IMR-90 (cell line): ENCODE data around the gene PRDM2. TPM values are rescaled to one million over a fixed set of nuclear protein-coding genes. Genes with fewer than 3 reads are reported as not detected.

Experiments used
- ATAC-seq: fragments of 200-7000 bp; cut with Tn5 transposase; 2 replicates; pipeline ENCODE4 v1.9.1; 2020; ENCODE audit warnings: low read depth, mild to moderate bottlenecking, moderate library complexity
- BruUV-seq: library from RNA; stranded (reverse); fragments of 400-500 nt; replicated peaks from 2 replicates; lab custom pipeline; 2021; lab: Mats Ljungman, UMichigan
- CTCF ChIA-PET: fragments of 300-600 bp; formaldehyde crosslinking; extraction: SDS; loops from one replicate; lab custom pipeline; 2021; ENCODE audit warnings: antibody characterized with exemption; lab: Yijun Ruan, JAX
- POLR2A ChIA-PET: fragments of 300-600 bp; sonication (Branson Sonifier 250); formaldehyde crosslinking; loops from one replicate; lab custom pipeline; 2022; ENCODE audit warnings: antibody characterized with exemption; ENCODE audit not compliant: unreplicated experiment; lab: Charles Lee
- DNase-seq: peaks from one replicate; pipeline ENCODE4 v3.0.0; 2013
- H2AFZ ChIP-seq: replicated peaks from 2 replicates; pipeline ENCODE3; 2013; ENCODE audit warnings: low read length, mild to moderate bottlenecking; ENCODE audit not compliant: poor library complexity
- H2AK5ac ChIP-seq: 2 replicates; pipeline ENCODE4 v1.6.1; 2013; ENCODE audit warnings: low read depth, low read length, inconsistent platforms
- H2AK9ac ChIP-seq: replicated peaks from 2 replicates; pipeline ENCODE3; 2013; ENCODE audit warnings: mild to moderate bottlenecking, low read depth, low read length, moderate library complexity; ENCODE audit not compliant: poor library complexity
- H2BK120ac ChIP-seq: 2 replicates; pipeline ENCODE4 v1.6.1; 2013; ENCODE audit warnings: low read depth, low read length, inconsistent platforms
- H2BK15ac ChIP-seq: 3 replicates; pipeline ENCODE4 v1.6.1; 2013; ENCODE audit warnings: low read depth, low read length, inconsistent platforms
- H2BK20ac ChIP-seq: 2 replicates; pipeline ENCODE4 v1.6.1; 2013; ENCODE audit warnings: low read depth, mild to moderate bottlenecking, inconsistent platforms, low read length, moderate library complexity
- H2BK5ac ChIP-seq: 2 replicates; pipeline ENCODE4 v1.6.1; 2013; ENCODE audit warnings: mild to moderate bottlenecking, low read depth, low read length, inconsistent platforms; ENCODE audit not compliant: poor library complexity, severe bottlenecking
- H3K14ac ChIP-seq: replicated peaks from 2 replicates; pipeline ENCODE4 v1.6.1; 2013; ENCODE audit warnings: low read depth, low read length, inconsistent platforms
- H3K18ac ChIP-seq: 2 replicates; pipeline ENCODE4 v1.6.1; 2013; ENCODE audit warnings: low read depth, low read length, control low read depth
- H3K23ac ChIP-seq: 2 replicates; pipeline ENCODE4 v1.6.1; 2013; ENCODE audit warnings: low read depth, low read length, inconsistent platforms
- H3K27ac ChIP-seq: 2 replicates; pipeline ENCODE4 v1.5.1; 2013; ENCODE audit warnings: mild to moderate bottlenecking, control low read depth, low read length; ENCODE audit not compliant: insufficient read depth
- H3K27me3 ChIP-seq: 2 replicates; pipeline ENCODE4 v1.6.1; 2013; ENCODE audit warnings: low read length; ENCODE audit not compliant: control insufficient read depth, insufficient read depth
- H3K36me3 ChIP-seq: 2 replicates; pipeline ENCODE4 v1.6.1; 2013; ENCODE audit warnings: low read length, mixed read lengths; ENCODE audit not compliant: control insufficient read depth, insufficient read depth
- H3K4ac ChIP-seq: 2 replicates; pipeline ENCODE4 v1.6.1; 2013; ENCODE audit warnings: low read depth, low read length, inconsistent platforms
- H3K4me1 ChIP-seq: 2 replicates; pipeline ENCODE4 v1.6.1; 2013; ENCODE audit warnings: low read length, mixed read lengths; ENCODE audit not compliant: control insufficient read depth, insufficient read depth
- H3K4me2 ChIP-seq: 2 replicates; pipeline ENCODE4 v1.6.1; 2013; ENCODE audit warnings: low read depth, mild to moderate bottlenecking, control low read depth, low read length, moderate library complexity
- H3K4me3 ChIP-seq: 2 replicates; pipeline ENCODE4 v1.5.1; 2013; ENCODE audit warnings: low read depth, mild to moderate bottlenecking, control low read depth, low read length, moderate library complexity; ENCODE audit not compliant: insufficient read depth
- H3K56ac ChIP-seq: 2 replicates; pipeline ENCODE4 v1.6.1; 2013; ENCODE audit warnings: low read length, inconsistent platforms; ENCODE audit not compliant: insufficient read depth; ENCODE audit errors: extremely low read depth
- H3K79me1 ChIP-seq, 2 experiments: 2 replicates each; pipeline ENCODE4 v1.6.1; 2013; ENCODE audit warnings: low read length in 2 of 2, inconsistent platforms in 1 of 2, low read depth in 1 of 2
- H3K9ac ChIP-seq: 2 replicates; pipeline ENCODE4 v1.6.1; 2013; ENCODE audit warnings: low read depth, low read length, control low read depth
- H3K9me1 ChIP-seq: 2 replicates; pipeline ENCODE4 v1.6.1; 2013; ENCODE audit warnings: low read length, inconsistent platforms; ENCODE audit not compliant: insufficient read depth
- H3K9me3 ChIP-seq: 2 replicates; pipeline ENCODE4 v1.6.1; 2013; ENCODE audit warnings: low read length; ENCODE audit not compliant: control insufficient read depth, insufficient read depth
- H4K20me1 ChIP-seq: 2 replicates; pipeline ENCODE4 v1.6.1; 2013; ENCODE audit warnings: low read length, inconsistent platforms; ENCODE audit not compliant: insufficient read depth
- H4K5ac ChIP-seq: 2 replicates; pipeline ENCODE4 v1.6.1; 2013; ENCODE audit warnings: mild to moderate bottlenecking, low read depth, low read length, control low read depth
- H4K8ac ChIP-seq, 2 experiments: 2 replicates each; pipeline ENCODE4 v1.6.1; 2013; ENCODE audit warnings: low read depth in 2 of 2, low read length in 2 of 2, control low read depth in 1 of 2, inconsistent platforms in 1 of 2
- H4K91ac ChIP-seq: 2 replicates; pipeline ENCODE4 v1.6.1; 2013; ENCODE audit warnings: low read depth, low read length, inconsistent platforms; ENCODE audit not compliant: insufficient read depth
- BHLHE40 ChIP-seq: fragments of 150-350 bp; IDR thresholded peaks from 2 replicates; pipeline ENCODE4 v1.6.1; 2016; ENCODE audit warnings: mild to moderate bottlenecking, low read depth, low read length
- CEBPB ChIP-seq: IDR thresholded peaks from 2 replicates; pipeline ENCODE4 v1.6.1; 2012; ENCODE audit warnings: low read depth, low read length, improper control_type of control experiment
- CTCF ChIP-seq: conservative IDR thresholded peaks from 2 replicates; pipeline ENCODE4 v1.5.1; 2012; ENCODE audit warnings: mild to moderate bottlenecking, low read depth, low read length, improper control_type of control experiment
- ELK1 ChIP-seq: fragments of 150-350 bp; IDR thresholded peaks from 2 replicates; pipeline ENCODE4 v1.6.1; 2016; ENCODE audit warnings: low read depth, mild to moderate bottlenecking, low read length, moderate library complexity, borderline replicate concordance
- MAZ ChIP-seq: IDR thresholded peaks from 2 replicates; pipeline ENCODE4 v1.6.1; 2012; ENCODE audit warnings: low read depth, mild to moderate bottlenecking, low read length, improper control_type of control experiment, moderate library complexity, borderline replicate concordance
- POLR2A ChIP-seq: IDR thresholded peaks from 2 replicates; pipeline ENCODE4 v1.6.1; 2012; ENCODE audit warnings: mild to moderate bottlenecking, low read depth, low read length
- RCOR1 ChIP-seq: IDR thresholded peaks from 2 replicates; pipeline ENCODE4 v1.6.1; 2012; ENCODE audit warnings: mild to moderate bottlenecking, low read length, improper control_type of control experiment; ENCODE audit not compliant: insufficient replicate concordance
- SMC3 ChIP-seq: fragments of 150-350 bp; IDR thresholded peaks from 2 replicates; pipeline ENCODE4 v1.6.1; 2016; ENCODE audit warnings: low read depth, mild to moderate bottlenecking, antibody characterized with exemption, low read length, moderate library complexity
- USF2 ChIP-seq: fragments of 150-350 bp; IDR thresholded peaks from 2 replicates; pipeline ENCODE4 v1.6.1; 2017; ENCODE audit warnings: mild to moderate bottlenecking, antibody characterized with exemption, low read length, low read depth
- WGBS, 2 experiments: methylation state at CpG; one replicate each; pipeline versions ENCODE4 v1.1.5 to v1.1.7; 2013; ENCODE audit warnings: missing lambda C conversion rate in 2 of 2; ENCODE audit not compliant: insufficient read length in 1 of 2; ENCODE audit errors: extremely low coverage in 2 of 2; 5-methylcytosine and 5-hydroxymethylcytosine counted together
- dilution Hi-C: fragments of 300-500 bp; cut with HindIII; formaldehyde crosslinking; loops from one replicate; pipeline ENCODE4 v1.14.3; 2018; ENCODE audit warnings: low sequenced_read_pairs; ENCODE audit not compliant: unreplicated experiment
- in situ Hi-C: fragments of 300-500 bp; cut with MboI; formaldehyde crosslinking; loops from 3 replicates; pipeline ENCODE4 v1.14.3; 2019; ENCODE audit warnings: low sequenced_read_pairs, inconsistent platforms, mixed read lengths
- intact Hi-C: fragments of 100-400 bp; cut with micrococcal nuclease; formaldehyde crosslinking; loops from 2 replicates; pipeline ENCODE4 v1.10.0; 2022
- polyA plus RNA-seq, 3 experiments: library from polyadenylated mRNA; depleted of rRNA; stranded (reverse); fragments of >200 nt; gene quantifications; 2 replicates each; pipeline ENCODE4 v1.2.3, GENCODE V29; 2012; ENCODE audit warnings: low replicate concordance in 1 of 3
- total RNA-seq: library from RNA; depleted of rRNA; stranded (reverse); fragments of >200 nt; gene quantifications from 2 replicates; pipeline ENCODE4 v1.2.3, GENCODE V29; 2012

PRDM2 gene
- total and polyA plus RNA-seq, 2 of the 4 experiments (the other 2 are of a cell fraction), result 3.4 to 8.9 TPM

- no peak overlapping the region for H4K5ac ChIP-seq
- no TSS peak for BruUV-seq
- H4K20me1 ChIP-seq, result no peaks in the 10 kb centered on the region; the same call in 1 of the 2 replicates
- H3K27me3 ChIP-seq, result no peaks in the 10 kb centered on the region
- POLR2A ChIA-PET, result no interaction called here
- H4K91ac ChIP-seq, result no peak overlapping the region
- intact Hi-C loops, result loop anchor here (2.0 kb wide), 1 partner anchor 151 kb away; no protein-coding TSS in a partner anchor
- H3K36me3 ChIP-seq, result no peaks in the 10 kb centered on the region
- no peak overlapping the region for H3K27ac ChIP-seq
- DNase-seq, result peak; percentile 7
- dilution Hi-C loops, result no loop called here
- no peak overlapping the region for H2BK120ac ChIP-seq
- no peak overlapping the region for H3K4ac ChIP-seq
- no peak overlapping the region for H2AFZ ChIP-seq
- 90% methylated on average over 9 of the region's 15 CpGs; no CpG with 5 or more reads in 1 of the 2 experiments for WGBS, 2 experiments
- CTCF ChIA-PET, result no interaction called here
- no peak overlapping the region for H3K4me3 ChIP-seq
- H2AK5ac ChIP-seq, result no peak overlapping the region
- no peaks in the 10 kb centered on the region for H3K79me1 ChIP-seq
- H4K8ac ChIP-seq, result no peak overlapping the region
- H3K18ac ChIP-seq, result no peak overlapping the region
- no peak overlapping the region for H3K56ac ChIP-seq
- no peak overlapping the region for H3K23ac ChIP-seq
- H2AK9ac ChIP-seq, result no peak overlapping the region
- H3K9me1 ChIP-seq, result no peaks in the 10 kb centered on the region
- no peak overlapping the region for H3K9ac ChIP-seq
- no peak overlapping the region for H3K14ac ChIP-seq
- no peak overlapping the region for H3K4me2 ChIP-seq
- no peak for TF ChIP-seq SMC3
- no peak for TF ChIP-seq ELK1
- no peak for TF ChIP-seq CEBPB
- TF ChIP-seq BHLHE40, result no peak
- TF ChIP-seq RCOR1, result no peak
- no peak for TF ChIP-seq USF2
- no peak for TF ChIP-seq MAZ
- no peak for TF ChIP-seq POLR2A
- no peak for TF ChIP-seq CTCF
- H2BK5ac ChIP-seq, result no peak overlapping the region
- no peaks in the 10 kb centered on the region for H3K4me1 ChIP-seq
- H3K9me3 ChIP-seq, result no peaks in the 10 kb centered on the region
- in situ Hi-C loops, result loop anchor here (5.0 to 10.0 kb wide), 2 partner anchors 52 to 115 kb away; no protein-coding TSS in a partner anchor
- H2BK15ac ChIP-seq, result no peak overlapping the region
- H2BK20ac ChIP-seq, result no peak overlapping the region
- ATAC-seq, result no peak
These were observed 109.6 kb downstream of the PRDM2 start for GRCh38 chr1:13809461-13810159.
